Measurements from ENCODE around the gene HIVEP1.

DNA sequence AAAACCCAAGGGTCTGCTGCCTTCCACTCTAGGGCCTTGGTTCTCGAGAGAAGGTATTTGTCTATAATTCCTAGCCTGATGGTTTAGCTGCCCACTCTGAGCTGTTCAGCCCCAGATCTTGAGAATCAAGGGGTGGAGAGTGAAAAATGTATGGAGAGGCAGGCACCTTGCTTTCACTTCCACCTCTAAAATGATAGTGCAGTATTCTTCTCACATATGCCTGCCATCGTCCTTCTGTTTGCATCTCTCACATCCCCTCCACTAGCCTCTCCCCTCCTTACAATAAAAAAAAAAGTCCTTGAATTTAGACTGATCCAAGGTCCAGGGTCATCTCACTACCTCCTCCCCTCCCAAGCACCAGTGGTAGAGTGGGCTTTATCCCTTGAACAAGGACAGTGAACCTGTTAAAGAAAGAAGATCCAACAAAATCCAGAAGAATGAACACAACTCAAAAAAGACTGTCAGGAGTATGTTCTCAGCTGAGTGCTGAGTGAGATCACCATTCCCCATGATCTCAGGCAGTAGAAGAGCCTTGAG lies 104.2 kb downstream of the HIVEP1 start:
- no peak for TF ChIP-seq POLR2A (IDR thresholded peaks at IDR 0.05)
- no peak for TF ChIP-seq EP300 (IDR thresholded peaks at IDR 0.05)
